Activated gamma-delta T cell treated with Interleukin-2 at 50 U/mL for 16 hours (primary cell): ENCODE data around the gene FTO.

ENCODE experiments used
- DNase-seq: peaks from one replicate; pipeline ENCODE4 v3.0.0-alpha.2; 2020

FTO gene

DNA sequence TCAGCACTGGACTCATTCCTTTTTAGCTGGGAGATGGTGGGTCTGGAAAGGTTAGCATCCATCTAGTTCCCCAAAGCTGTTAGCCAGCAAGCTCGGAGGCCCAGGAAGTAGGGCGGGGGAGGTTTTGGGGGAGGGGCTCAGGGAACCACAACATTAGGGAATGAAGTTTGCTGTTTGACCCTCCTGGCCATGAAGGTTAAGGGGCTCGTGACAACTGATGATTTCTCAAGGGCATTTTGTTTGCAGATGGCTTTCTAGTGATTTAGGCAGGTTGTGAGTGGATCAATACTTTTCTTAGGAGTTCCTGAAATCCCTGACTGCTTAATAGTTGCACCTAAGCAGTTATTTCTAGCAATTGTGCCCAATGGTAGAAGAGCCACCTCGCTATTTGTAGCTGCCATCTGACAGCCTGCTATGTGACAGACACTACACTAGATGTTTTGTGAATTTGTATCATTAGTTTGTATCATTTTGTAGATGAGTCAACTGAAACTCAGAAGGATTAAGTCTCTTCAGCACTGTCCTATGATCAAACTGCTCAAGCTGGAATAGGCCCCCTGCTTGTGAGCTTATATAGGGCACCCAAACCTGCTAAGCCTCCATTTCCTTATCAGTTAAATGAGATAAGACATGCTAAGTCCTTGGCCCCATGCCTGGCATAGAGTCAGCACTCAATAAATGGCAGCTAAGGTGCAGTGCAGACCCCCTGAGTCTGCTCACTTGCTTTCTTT, 436.3 kb downstream of the FTO start:
- no peak for DNase-seq

DNA sequence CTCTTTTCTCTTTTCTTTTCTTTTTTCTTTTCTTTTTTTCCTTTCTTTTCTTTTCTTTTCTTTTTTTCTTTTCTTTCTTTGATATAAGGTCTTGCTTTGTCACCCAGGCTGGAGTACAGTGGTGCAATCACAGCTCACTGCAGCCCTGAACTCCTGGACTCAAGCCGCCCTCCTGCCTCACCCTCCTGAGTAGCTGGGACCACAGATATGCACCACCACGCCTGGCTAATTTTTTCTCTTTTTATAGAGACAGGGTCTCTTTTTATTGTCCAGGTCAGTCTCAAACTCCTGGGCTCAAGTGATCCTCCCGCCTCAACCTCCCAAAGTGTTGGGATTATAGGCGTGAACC, 436.8 kb downstream of the FTO start:
- no peak for DNase-seq

DNA sequence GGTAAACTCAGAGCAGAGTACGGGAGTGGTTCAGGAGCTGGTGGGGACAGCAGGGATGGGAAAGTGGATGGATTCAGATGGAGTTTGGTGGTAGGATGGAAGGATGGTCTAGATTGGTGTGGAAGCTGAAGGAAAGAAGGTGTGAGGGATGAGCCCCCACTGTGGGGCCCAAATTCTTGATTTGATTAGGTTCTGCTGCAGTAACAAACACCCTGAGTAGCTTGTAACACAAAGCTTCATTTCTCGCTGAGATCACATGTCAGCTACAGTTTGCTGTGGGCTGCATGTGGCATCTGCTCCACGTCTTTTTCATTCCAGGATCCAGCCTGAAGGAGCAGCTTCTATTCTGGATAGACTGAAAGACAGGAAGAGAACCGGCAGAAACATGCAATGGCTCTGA, 438.8 kb downstream of the FTO start:
- no peak for DNase-seq

DNA sequence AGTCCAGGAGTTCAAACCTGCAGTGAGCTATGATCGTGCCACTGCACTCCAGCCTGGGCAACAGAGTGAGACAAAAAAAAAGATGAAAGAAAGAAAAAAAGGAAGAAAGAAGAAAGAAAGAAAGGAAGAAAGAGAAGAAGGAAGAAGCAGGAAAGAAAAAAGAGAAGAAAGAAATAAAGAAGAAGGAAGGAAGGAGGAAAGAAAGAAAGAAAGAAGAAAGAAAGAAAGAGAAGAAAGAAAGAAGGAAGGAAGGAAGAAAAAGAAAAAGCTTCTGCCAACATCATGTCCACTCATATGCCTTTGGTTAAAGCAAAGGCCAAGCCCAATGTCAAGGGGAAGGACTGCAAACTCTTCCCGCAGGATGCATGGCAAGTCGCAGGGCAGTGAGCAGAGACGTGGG, 439.5 kb downstream of the FTO start:
- no peak for DNase-seq

DNA sequence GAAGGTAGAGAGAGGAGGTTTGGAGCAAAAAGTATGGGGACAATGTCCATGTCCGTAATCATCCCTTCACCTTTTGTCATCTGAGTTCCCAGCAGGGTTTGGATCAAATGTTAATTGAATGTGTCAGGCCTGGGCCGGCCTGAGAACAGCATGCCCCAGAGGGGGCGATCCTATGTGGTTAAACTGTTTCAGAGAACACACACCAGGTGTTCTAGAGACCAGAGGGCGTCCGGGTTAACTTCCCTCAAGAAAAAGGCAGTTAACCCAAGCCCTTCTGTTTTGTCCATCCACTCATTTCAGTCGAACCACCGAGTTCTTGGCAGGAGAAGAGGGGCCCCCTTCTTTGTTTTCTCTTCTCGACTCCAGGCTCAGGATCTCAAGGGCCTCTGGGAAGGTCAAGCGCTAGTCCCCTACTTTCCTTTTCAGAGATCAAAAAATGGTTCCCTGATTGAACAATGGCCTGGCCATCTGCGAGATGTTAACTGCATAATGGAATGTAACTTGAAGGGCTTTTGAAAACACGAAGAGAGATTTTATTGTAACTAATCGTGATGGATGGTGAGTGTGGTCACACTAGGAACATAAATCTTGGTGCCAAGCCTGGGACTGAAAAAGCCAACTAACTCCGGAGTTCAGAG, 440.1 kb downstream of the FTO start:
- no peak for DNase-seq

DNA sequence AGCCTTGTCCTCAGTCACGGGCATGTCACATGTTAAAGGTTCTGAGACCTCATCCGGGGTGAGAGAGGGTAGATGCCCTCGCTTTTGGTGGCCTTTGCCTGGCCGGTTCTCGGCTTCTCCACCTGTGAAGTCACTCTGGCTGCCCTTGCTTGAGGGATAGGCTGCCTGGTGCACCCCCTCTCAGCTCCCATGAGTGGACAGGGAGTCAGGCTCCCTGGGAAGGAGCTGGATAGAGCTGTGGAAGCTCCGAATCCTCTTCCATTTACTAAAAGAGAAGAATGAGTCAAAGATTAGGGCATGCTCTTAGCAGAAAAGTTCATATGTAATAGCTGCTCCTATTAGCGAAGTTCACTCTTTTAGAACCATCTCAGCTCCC, 440.6 kb downstream of the FTO start:
- no peak for DNase-seq

DNA sequence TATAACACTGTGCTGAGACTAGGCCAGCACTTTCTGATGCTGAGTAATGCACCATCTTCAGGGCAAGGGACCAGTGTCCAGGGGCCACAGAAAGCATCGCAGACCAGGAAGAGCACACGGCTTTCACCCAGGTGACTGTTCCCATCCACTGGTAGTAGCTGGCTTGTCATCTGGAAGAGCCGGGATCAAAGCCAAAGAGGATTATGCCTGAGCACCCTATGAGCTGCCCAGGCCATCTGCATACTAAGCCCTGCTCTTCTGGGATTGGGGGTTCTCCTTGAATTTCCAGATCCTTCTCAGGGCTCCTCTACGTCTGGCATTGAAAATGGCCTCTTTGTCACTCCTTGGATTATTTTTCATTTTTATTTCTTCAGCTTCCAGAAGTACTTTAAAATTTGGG, 441.9 kb downstream of the FTO start:
- no peak for DNase-seq

DNA sequence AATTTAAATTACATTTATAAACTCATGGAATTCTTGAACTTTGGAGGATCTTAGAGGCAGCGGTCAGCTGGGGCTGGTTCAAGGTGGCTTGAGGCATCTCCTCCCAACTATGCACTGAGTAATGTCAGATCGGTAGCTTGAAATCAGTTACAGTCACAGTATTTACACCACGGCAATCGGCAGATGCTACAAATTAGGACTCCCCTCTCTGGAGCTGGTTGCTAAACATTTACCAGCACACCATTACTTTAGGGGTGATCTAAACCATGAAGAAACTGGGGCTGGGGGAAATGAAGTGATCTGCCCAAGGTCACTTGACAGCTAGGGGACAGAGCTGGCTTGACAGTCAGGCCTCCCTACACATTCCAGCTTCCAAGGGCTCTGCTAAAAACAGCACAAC, 445.0 kb downstream of the FTO start:
- no peak for DNase-seq

DNA sequence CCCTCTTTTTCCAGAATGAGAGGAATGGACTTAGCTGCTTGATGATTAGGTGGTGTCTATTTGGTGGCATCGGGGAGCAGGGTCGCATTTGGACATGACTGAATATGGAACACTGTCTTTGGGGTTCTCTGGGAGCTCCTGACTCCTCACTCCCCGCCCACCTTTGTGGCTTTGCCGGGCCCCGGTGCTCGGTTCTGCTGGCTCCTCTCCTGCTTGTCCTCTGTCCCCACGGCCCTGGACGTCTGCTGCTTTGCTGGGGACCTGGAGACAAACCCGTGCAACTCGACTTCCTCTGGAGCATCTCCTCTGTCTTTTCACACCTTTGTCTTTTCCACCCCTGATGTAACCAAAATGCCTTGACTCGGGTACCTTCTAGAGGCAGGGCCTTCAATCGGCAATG, 446.9 kb downstream of the FTO start:
- no peak for DNase-seq

DNA sequence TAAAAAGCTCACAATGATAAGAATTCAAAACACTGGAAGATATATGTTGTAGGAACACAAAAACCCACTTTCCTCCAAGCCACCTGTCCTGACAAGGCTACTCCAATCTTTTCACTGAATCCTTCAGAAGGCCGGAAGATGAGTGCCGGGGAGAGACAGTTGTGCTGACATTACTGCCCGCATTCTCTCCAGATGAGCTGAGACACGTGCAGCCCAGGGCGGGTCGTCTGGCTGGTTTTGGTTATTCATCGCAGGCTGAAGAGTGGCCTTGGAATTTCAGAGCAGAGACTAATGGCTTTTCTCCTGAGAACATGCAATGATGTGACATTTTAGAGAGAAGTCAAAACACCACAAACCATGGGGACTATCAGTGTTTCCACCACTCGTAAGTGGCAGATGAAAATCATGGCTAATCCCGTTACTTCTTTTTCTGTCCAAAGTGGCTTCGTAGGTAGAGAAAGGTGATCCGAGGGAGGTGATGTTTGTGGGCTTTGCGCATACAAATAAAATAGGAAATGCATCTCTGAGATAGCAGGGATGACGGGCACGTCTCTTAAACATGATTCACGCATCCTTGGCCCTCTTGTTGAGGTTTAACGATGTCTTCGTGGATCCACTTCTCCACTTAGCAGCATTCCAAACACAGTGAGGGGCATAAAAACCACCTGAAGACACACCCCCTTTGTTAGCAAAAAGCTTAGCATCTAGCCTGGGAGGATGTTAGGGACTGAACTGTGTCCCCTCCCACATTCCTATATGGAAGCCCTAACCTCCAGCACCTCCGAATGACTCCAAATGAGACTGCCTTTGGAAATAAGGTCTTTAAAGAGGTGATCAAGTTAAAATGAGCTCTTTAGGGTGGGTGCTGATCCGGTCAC, 448.6 kb downstream of the FTO start:
- no peak for DNase-seq

DNA sequence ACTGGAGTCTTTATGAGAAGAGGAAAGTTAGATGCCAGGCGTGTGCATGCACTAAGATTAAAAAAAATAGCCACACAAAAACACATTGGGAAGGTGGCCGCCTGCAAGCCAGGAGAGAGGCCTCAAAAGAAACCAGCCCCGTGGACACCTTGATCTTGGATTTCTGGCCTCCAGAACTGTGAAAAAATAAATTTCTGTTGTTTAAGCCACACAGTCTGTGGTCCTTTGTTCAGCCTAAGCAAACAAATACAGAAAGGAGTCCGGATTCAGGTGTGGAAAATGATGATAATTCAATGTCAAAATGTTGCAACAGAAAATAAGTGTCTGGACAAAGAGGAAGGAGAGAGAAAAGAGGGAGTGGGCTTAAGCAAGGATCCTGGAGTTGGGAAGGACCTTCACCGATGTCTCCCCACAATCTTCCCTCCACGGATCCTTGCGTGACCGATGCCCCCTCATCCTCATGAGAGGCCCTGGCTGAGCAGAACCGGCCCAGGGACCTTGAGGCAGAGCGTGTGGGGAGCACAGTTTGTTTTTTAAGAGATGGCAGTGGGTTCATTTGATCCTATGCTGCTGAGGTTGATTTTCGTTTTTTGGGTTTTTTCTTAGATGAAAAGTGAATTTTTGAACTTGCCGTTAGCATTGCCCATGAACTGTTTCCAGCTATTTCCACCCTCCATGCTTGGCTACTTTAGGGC, 449.4 kb downstream of the FTO start:
- no peak for DNase-seq

DNA sequence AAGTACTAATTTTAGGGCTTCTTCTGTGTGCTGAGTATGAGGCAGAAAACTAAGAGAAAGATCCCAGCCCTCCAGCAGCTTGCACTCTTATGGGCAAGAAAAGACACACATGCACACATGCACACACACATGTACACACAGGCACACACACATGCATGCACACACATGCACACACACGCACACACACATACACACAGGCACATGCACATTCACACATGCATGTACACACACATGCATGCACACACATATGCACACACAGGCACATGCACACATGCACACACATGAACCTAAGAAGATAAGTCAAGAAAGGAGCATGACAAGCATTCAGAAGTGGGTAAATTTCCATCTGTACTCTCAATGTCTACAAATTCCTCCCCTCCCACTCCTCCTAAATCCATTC, 452.4 kb downstream of the FTO start:
- no peak for DNase-seq

DNA sequence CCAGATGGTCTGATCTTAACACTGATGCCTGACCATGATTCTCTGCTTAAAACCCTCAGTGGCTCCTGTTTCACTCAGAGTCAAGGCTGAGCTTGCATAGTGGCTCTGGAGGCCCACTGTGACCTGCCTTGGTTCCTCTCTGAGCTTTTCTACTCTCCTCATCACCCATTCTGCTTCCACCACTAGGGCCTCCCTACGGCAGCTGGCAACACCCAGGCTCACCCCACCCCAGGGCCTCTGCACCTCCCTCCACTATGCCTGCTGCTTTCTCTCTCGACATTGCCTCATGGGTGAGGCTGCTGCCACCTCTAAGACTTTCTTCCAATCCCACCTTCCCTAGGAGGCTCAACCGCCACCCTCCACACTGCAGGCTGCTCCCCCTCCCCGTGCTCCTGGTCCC, 455.0 kb downstream of the FTO start:
- DNase-seq = no peak

DNA sequence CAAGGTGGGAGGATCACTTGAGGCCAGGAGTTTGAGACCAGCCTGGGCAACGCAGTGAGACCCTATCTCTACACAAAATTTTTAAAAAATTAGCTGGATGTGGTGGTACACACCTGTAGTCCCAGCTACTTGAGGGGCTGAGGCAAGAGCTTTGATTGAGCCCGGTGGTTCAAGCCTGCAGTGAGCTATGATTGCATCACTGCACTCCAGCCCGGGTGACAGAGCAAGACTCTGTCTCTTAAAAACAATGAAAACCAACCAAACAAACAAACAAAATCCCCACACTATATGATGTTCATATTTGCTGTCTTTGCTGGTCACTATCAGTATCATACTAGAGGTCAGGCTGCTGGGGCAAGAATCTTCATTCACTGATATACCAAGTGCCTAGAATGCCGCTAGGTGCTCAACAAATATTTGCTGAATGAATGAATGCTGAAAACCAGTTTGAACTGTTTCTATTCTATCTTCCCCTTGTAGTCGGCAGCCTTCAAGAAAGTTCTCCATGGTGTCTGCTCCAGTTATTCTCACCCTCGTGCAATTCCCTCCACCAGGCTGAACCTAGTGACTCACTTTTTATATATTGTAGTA, 455.6 kb downstream of the FTO start:
- DNase-seq = no peak

DNA sequence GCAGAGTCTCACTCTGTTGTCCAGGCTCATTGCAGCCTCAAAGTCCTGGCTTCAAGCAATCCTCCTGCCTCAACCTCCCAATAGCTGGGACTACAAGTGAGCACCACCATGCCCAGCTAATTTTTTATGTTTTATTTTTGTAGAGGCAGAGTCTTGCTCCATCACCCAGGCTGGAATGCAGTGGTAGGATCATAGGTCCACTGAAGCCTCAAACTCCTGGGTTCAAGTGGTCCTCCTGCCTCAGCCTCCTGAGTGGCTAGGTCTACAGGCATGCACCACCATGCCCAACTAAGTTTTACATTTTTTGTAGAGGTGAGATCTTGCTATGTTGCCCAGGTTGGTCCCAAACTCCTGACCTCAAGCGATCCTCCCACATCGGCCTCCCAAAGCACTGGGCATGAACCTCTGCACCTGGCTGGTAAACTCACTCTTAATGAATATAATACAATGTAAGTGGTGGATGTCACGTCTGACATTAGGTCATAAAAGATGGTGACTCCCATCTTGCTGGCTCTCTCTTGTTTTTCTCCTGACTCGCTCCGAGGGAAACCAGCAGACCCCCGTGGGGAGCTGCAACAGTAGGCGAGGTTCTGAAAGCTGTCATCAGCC, 456.4 kb downstream of the FTO start:
- no peak for DNase-seq

DNA sequence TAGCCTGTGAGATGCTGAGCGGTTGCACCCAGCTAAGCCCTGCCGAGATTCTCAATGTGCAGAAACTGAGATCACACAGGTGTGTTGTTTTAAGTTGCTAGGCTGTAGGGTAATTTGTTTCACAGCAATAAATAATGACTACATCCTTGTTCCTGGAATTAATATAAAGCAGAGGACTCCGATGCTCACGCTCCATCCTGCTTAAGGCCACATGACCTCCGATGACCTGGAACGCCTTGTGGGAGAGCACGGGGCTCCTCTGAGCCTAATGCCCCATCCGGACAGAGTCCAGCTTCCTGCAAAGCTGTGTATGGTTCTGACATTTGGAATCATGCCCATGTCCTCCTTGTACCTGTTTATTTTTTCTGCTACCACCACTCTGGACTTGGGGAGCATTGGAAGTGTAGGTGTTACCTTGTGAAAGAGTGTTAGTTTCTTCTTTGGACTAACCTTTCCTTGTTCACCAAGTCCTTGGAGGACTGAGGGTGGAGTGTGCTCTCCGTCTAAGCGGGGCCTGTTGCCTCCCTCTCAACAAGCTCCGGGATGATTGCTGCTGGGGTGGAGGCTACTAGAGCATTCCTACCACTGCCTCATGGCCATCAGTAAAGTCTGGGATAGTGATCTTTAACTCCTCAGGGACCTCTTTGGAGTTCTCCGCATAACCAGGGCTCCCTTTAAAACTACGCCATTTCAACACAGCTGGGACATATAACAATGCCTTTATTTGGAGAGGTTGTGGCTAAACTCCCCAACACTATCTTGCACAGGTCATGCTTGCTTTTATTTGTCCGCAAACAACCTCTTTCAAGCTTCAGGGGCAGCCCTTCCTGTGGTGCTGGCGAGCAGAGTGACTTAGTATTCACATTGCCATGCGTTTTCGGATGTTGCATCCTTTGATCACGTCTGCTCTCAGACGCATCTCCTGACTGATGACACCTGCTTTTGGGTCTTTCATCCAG, 457.3 kb downstream of the FTO start:
- no peak for DNase-seq

DNA sequence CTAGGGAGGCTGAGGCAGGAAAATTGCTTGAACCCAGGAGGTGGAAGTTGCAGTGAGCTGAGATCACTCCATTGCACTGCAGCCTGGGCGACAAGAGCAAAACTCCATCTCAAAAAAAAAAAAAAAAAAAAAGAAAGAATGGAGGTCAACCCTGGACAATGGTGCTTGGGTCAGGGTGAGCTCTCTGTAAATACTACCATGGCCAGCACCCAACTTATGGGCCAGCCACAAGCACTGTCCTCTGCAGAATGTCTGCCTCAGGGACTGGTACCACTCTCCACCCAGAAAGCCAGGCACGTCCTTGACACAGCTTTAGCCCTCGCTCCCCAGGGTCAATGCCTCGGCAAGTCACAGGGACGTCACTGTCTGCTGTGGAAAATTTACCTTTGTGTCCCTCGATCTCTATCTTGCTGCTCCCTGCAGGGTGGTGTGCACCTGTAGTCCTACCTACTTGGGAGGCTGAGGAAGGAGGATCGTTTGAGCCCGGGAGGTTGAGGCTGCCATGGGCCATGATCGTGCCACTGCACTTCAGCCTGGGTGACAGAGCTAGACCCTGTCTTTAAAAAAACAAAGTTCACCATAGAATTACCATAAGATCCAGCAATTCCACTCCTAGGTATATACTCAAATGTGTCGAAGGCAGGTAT, 459.4 kb downstream of the FTO start:
- DNase-seq = no peak

DNA sequence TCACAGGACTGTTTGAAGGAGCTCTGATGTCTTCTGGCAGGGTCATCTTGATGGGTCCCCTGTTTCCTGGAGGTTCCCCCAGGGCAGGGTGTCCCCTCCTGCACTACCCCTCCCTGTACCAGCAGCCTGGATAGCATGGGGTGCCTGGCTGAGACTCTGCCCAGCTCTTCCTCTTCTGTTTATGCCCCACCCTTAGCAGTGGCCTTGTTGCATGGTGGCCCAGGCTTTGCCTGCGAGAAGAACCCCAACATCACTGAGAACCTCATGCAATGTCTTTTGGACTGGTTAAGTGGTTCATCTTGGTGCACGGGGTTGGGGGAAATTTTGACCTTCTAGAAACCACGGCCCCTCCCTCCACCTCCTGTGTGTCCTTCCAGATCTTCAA, 460.8 kb downstream of the FTO start:
- no peak for DNase-seq

DNA sequence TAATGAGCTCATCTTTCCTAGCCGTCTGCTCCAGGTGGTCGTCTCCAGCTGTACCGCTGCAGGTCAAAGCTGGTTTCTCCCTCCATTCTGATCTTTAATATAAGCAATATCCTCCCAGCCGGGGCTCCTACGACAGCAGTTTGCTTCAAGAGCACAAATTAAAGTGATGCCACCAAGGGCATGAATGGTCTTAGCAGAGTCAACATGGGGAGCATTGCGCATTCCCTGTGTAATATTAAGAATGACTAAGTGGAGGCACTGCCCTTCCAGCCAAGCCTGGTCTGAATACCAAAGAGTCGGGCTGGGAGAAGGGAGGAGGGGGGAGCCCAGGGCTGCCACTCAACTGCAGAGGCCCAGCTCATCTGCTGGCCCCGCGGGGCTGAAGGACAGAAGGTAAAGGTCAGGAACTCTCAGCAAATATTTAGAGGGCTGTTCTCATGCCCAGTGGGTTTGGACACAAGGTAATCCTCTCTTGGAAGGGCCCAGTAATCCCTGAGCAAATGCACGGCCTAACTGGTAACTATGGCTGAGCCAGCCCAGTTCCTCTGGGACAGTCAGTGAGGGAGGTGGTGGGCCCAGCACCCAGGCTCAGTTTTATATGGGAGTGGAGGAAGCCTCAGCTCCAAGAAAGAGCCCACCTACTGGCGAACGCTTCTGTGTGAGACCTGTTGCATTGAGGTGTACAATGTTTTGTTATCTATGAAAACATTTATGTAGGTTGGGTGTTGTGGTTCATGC, 461.4 kb downstream of the FTO start:
- no peak for DNase-seq
